Measurements from ENCODE around the gene DPY19L3.
"Not testable (repeated sequence)": the region's sequence is repeated elsewhere in the genome, so short reads cannot be mapped to it uniquely, and the experiment has no call there.

DPY19L3 gene

DNA sequence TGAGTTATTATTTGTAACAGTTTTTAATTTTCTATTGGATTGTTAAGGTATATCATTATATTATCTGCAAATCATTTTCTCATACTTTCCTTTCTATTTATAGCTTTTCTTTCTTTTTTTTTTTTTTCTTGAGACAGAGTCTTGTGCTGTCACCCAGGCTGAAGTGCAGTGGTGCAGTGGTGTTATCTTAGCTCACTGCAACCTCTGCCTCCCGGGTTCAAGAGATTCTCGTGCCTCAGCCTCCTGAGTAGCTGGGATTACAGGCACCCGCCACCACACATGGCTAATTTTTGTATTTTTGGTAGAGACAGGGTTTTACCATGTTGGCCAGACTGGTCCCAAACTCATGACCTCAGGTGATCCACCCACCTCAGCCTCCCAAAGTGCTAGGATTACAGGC lies 31.2 kb upstream of the DPY19L3 start:
- H3K9me3 Mint-ChIP-seq, H3K4me3 Mint-ChIP-seq, H3K4me1 Mint-ChIP-seq, H3K27me3 Mint-ChIP-seq, H3K27ac Mint-ChIP-seq, ATAC-seq: not testable (repeated sequence)
- H3K36me3 Mint-ChIP-seq = peaks cover 65% of the 10 kb centered on the region

DNA sequence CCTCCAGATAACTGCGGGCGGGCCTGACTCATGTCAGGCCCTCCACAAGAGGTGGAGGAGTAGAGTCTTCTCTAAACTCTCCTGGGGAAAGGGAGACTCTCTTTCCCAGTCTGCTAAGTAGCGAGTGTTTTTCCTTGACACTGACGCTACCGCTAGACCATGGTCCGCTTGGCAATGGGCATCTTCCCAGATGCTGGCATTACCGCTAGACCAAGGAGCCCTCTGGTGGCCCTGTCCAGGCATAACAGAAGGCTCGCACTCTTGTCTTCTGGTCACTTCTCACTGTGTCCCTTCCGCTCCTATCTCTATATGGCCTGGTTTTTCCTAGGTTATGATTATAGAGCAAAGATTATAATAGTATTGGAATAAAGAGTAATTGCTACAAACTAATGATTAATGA lies 28.5 kb upstream of the DPY19L3 start:
- H3K4me1 Mint-ChIP-seq, H3K27me3 Mint-ChIP-seq, H3K4me3 Mint-ChIP-seq, H3K9me3 Mint-ChIP-seq, H3K27ac Mint-ChIP-seq, ATAC-seq: not testable (repeated sequence)
- H3K36me3 Mint-ChIP-seq = peaks cover 61% of the 10 kb centered on the region

DNA sequence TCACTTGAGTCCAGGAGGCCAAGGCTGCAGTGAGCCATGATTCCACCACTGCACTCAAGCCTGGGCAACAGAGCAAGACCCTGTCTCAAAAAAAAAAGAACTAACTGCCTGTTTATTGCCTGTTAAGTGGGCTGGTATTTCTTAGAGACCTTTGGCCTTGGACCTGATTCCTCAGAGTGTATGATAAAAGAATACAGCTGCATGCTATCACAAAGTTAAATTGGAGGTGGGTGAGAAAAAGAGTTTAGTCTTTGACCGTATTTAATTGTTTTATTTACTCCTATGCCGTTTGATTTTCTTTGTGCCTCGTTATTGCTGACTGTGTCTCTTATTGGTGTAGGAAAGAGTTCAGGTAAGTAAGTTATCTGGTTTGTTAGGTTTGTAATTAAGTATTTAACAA lies 25.3 kb upstream of the DPY19L3 start:
- no peak for ATAC-seq
- no peaks in the 10 kb centered on the region for H3K9me3 Mint-ChIP-seq
- no peak overlapping the region for H3K4me3 Mint-ChIP-seq
- peaks cover 46% of the 10 kb centered on the region for H3K36me3 Mint-ChIP-seq
- no peaks in the 10 kb centered on the region for H3K4me1 Mint-ChIP-seq
- H3K27ac Mint-ChIP-seq = peak overlapping the region; percentile 42
- no peaks in the 10 kb centered on the region for H3K27me3 Mint-ChIP-seq

DNA sequence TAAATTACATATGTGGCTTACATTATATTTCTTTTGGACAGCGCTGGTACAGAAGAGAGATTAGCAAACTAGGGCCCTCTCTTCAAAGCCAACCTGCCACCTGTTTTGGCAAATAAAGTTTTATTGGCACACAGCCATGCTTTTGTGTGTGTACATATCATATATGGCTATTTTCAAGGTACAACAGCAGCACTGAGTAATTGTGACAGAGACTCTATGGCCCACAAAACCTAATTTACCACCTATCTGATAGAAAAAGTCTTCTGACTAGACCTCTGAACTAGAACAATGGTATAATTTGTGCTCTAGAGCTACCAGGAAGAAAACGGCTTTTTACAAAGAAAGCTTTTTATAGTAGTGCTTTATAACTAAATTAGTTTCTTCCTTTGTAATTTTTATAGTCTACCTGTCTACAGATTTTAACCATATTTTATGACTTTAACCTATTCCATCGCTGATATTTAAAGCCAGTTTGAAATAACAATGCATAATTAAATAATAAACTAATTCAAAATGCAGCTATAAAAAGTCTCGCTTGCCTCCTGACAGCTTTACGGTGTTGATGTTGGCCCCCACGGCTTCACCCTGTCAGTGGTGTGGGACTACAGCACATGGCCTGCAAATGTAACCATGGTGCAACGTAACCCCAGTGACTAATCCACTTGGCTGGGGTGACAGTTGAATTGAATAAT lies 17.7 kb upstream of the DPY19L3 start:
- Mint-ChIP-seq H3K9me3 (no peaks in the 10 kb centered on the region), H3K36me3 (peaks cover 9% of the 10 kb centered on the region), H3K27ac (no peak overlapping the region), H3K4me3 (no peak overlapping the region), H3K4me1 (no peaks in the 10 kb centered on the region), H3K27me3 (no peaks in the 10 kb centered on the region)
- ATAC-seq = no peak

DNA sequence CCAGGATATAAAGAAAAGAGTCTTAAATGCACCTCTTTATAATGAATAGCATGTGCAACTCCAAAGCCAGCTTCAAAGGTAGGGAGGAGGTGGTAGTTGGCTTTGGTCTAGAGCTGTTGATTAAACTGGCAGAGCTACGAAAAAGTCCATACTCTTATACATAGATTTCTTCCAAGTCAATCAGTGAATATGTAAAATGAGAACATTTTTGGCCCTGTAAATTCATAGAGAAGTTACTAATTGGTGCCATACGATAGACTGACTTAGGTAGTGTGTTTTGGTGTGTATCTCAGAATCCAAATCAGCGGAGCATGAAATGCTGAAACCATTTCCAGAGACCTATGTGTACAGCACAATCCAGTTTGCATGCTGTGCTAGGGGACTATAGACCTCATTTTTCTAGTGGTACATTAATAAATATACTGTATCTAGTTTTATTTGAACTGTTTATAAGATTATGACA lies 17.1 kb upstream of the DPY19L3 start:
- H3K4me1 Mint-ChIP-seq = no peaks in the 10 kb centered on the region
- H3K27me3 Mint-ChIP-seq = no peaks in the 10 kb centered on the region
- no peaks in the 10 kb centered on the region for H3K9me3 Mint-ChIP-seq
- peaks cover 6% of the 10 kb centered on the region for H3K36me3 Mint-ChIP-seq
- H3K27ac Mint-ChIP-seq = no peak overlapping the region
- ATAC-seq = no peak
- H3K4me3 Mint-ChIP-seq = no peak overlapping the region

DNA sequence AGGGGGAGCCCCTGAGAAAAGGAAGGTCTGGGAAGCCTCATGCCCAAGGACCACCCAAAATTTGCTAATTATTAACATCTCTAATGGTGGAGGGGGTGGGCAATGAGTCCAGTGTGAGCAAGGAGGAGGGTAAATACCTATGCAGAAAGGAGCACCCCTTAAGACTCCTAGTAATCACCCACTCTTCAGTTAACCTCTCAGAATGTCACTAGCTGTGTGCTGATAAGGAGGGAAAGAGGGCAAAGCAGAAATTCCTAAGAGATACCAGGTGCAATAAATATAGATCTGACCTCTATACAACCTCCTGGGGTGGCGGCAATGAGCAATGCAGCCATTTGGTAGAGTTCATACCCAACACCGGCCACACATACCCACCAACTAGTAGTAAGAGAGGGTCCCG lies 12.7 kb upstream of the DPY19L3 start:
- Mint-ChIP-seq H3K9me3 (no peaks in the 10 kb centered on the region), H3K4me1 (peaks cover 6% of the 10 kb centered on the region), H3K36me3 (peaks cover 12% of the 10 kb centered on the region), H3K27me3 (no peaks in the 10 kb centered on the region), H3K27ac (no peak overlapping the region), H3K4me3 (no peak overlapping the region)
- ATAC-seq = no peak

DNA sequence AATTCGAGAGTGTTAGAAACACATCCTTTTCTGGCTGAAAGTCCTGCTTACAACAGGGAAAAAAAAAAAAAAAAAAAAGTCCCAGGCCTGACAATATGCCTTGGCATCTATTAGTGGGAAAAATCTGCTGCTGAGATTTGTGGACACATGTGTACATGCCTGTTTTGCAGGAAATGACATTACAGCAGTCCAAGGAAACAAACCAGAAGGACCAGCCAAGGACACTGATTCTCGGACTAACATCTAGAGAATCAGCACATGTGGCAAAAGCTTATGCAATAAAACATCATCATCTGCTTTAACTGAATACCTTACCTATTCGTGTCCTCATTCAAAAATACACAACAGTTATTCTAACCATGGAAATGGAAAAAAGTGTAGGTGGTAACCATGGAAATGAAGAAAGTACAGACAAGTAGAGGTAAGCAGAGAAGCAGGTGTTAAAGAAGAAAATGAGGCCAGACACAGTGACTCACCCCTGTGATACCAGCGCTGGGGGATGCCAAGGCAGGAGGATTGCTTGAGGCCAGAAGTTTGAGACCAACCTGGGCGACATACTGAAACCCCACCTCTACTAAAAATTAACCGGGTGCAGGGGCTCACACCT lies 9.4 kb upstream of the DPY19L3 start:
- Mint-ChIP-seq H3K36me3 (peaks cover 12% of the 10 kb centered on the region), H3K27me3 (no peaks in the 10 kb centered on the region), H3K27ac (no peak overlapping the region), H3K4me1 (peaks cover 6% of the 10 kb centered on the region), H3K4me3 (no peak overlapping the region), H3K9me3 (no peaks in the 10 kb centered on the region)
- ATAC-seq = no peak

DNA sequence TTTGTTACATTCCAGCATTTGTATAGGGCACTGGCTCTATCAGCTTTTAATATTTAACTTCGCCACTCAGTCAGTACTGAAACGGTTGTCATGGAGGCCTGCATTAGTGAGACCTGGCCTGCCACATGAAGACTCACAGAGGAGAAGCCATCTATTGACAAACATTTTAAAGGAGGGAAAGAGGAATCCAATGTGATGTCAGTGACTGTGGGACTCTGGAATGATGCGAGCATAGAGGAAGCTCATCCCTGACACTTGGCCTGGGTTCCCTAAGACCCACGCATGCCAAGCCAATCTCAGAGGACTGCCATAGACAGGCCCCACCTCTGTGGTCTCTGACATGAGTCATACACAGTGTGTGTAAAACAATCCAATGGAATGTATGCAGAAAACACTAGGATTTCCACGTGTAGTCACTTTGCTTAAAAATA lies 7.9 kb upstream of the DPY19L3 start:
- no peak overlapping the region for H3K4me3 Mint-ChIP-seq

DNA sequence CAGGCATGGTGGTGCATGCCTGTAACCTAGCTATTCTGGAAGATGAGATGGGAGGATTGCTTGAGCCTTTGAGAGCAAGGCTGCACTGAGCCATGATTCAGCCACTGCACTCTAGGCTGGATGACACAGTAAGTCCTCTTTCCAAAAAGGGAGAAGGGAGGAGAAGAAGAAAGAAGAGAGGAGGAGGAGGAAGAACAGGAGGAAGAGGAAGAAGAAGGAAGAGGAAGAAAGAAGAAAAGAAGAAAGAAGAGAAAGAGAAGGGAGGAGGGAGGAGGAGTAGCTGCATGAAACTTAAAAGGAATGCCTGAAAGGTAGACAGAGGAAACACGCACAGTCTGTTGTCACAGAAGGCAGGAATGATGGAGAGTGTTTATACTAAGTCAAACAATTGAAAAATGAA lies 3.6 kb upstream of the DPY19L3 start:
- ATAC-seq = no peak
- H3K4me3 Mint-ChIP-seq = no peak overlapping the region

More for the DNA sequence above, 7.9 kb upstream of the DPY19L3 start:
- H3K4me1 Mint-ChIP-seq = peaks cover 6% of the 10 kb centered on the region
- no peak overlapping the region for H3K27ac Mint-ChIP-seq
- H3K9me3 Mint-ChIP-seq = no peaks in the 10 kb centered on the region
- H3K27me3 Mint-ChIP-seq = no peaks in the 10 kb centered on the region
- H3K36me3 Mint-ChIP-seq = peaks cover 12% of the 10 kb centered on the region
- no peak for ATAC-seq

DNA sequence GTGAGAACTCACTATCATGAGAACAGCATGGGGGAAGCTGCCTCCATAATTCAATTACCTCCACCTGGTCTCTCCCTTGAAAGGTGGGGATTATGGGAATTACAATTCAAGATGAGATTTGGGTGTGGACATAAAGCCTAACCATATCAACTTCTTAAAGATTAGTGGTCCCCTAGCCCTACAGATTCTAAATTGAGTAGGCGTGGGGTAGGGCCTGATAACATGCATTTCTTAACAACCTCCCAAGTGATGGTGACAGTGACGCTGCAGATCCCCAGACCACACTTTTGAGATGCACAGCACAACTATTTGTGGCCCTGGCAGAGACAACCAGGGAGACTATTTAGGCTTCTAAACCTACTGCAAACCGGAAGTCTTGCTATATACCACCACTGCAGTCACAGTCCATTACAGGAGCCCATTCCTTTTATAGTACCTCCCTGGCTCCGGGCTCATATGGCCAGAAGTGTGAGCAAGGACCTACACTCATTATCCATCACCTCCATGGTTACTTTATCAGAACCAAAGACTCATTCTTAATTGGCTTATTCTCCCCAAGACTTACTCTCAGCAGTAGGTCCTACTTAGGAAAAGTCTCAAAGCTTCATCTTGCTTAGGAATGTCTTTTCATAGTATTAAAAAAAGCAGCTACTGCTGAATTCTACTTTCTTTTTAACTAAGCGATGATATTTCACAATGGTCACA lies 2.1 kb upstream of the DPY19L3 start:
- no peak for ATAC-seq
- H3K4me3 Mint-ChIP-seq = peak overlapping the region; percentile 90
- peaks cover 8% of the 10 kb centered on the region for H3K4me1 Mint-ChIP-seq
- H3K27me3 Mint-ChIP-seq = no peaks in the 10 kb centered on the region
- H3K36me3 Mint-ChIP-seq = no peaks in the 10 kb centered on the region
- H3K27ac Mint-ChIP-seq = no peak overlapping the region
- no peaks in the 10 kb centered on the region for H3K9me3 Mint-ChIP-seq

More for the DNA sequence above, 3.6 kb upstream of the DPY19L3 start:
- no peaks in the 10 kb centered on the region for H3K9me3 Mint-ChIP-seq
- no peak overlapping the region for H3K27ac Mint-ChIP-seq
- no peaks in the 10 kb centered on the region for H3K27me3 Mint-ChIP-seq
- peaks cover 6% of the 10 kb centered on the region for H3K4me1 Mint-ChIP-seq
- no peaks in the 10 kb centered on the region for H3K36me3 Mint-ChIP-seq

DNA sequence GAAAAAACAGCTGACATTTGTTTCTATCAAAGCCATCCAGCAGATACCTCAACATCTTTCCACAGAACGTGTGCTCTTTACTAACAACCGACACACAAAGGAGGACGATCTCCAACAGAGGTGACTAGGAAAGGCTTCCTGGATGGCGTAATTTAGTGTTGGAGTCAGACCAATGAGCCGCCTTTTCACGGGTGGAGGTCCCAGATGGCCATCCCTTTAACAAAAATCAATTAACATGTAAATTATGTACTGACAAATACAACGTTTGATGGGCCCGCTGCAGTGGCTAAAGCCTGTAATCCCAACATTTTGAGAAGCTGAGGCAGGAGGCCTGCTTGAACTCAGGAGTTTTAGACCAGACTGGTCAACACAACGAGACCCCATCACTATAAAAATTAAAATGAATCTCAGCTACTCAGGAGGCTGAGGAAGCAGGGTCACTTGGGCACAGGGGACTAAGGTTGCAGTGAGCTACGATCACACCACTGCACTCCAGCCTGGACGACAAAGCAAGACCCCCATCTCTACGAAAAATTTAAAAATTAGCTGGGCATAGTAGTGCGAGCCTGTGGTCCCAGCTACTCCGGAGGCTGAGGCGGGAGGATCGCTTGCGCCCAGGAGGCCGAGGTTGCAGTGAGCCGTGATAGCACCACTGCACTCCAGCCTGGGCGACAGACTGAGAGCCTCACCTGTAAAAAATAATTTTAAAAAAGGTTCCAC lies 1.2 kb upstream of the DPY19L3 start:
- peak overlapping the region; percentile 92 for H3K27ac Mint-ChIP-seq
- H3K36me3 Mint-ChIP-seq = no peaks in the 10 kb centered on the region
- H3K4me1 Mint-ChIP-seq = peaks cover 8% of the 10 kb centered on the region
- no peaks in the 10 kb centered on the region for H3K27me3 Mint-ChIP-seq
- ATAC-seq = no peak
- H3K9me3 Mint-ChIP-seq = no peaks in the 10 kb centered on the region
- peak overlapping the region; percentile 90 for H3K4me3 Mint-ChIP-seq

DNA sequence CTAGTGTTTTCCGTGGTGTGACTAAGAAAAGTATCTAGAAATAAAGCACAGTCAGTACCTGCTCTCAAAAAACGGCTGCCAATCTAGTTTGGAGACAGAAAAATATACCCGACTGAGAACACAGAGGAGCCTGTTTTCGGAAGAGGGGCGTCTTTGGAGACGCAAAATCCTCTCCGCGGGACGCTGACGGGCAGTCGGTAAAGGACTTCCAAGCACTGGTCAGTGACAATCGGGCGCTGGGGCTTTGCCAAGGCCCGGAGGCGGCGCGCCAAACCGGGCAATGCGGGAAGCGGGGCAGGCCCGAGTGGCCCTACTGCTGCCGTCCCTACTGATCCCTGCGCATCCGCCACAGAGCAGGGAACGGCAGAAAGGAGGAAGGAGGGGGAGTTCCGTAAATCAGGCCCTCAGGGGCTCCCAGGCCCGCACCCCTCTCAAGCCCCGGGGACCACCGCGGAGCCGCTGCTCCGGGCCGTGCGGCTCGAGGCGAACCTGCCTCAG lies 588 bp upstream of the DPY19L3 start:
- no peak for ATAC-seq
- peak overlapping the region; percentile 90 for H3K4me3 Mint-ChIP-seq
- no peaks in the 10 kb centered on the region for H3K27me3 Mint-ChIP-seq
- peak overlapping the region; percentile 92 for H3K27ac Mint-ChIP-seq
- H3K9me3 Mint-ChIP-seq = no peaks in the 10 kb centered on the region
- H3K36me3 Mint-ChIP-seq = no peaks in the 10 kb centered on the region
- peaks cover 8% of the 10 kb centered on the region for H3K4me1 Mint-ChIP-seq

DNA sequence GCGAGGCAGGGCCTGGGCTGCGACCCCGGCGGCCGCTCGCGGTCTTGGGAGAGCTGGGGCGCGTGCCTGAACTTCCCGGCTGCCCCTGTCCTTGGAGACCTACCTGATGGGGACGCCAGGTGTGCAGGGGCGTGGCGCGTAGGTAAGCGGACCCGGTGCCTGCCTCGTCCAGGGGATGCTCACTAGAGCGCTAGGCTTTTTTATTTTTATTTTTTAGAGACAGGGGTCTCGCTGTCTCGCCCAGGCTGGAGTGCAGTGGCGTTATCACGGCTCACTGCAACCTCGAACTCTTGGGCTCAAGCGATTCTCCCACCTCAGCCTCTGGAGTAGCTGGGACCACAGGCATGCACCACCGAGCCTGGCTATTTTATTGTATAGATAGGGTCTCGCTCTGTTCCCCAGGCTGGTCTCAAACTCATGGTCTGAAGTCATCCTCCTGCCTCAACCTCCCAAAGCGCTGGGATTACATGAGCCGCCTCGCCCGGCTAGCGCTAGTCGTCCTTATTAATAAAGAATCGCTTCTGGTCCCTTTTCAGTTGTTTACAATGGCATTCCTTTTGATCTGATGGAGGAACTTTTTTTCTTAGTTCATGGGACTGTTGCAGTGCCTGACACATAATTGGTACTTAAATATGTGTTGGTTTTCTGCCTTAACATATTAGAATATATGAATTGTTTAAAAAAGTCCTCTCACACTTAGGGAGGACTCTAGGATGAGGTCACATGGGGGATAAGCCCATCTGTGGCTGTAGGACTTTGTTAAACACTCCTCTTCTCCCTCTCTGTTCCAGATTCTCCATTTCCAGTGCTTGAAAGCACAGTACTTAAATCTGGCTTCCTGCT lies 812 bp downstream of the DPY19L3 start:
- H3K36me3 Mint-ChIP-seq = peaks cover 5% of the 10 kb centered on the region
- H3K27ac Mint-ChIP-seq = peak overlapping the region; percentile 92
- H3K4me3 Mint-ChIP-seq = peak overlapping the region; percentile 79
- ATAC-seq = no peak
- no peaks in the 10 kb centered on the region for H3K27me3 Mint-ChIP-seq
- peaks cover 8% of the 10 kb centered on the region for H3K4me1 Mint-ChIP-seq
- H3K9me3 Mint-ChIP-seq = no peaks in the 10 kb centered on the region

Data from stimulated activated memory B cell treated with anti-CD40 and anti-IgM and Interleukin-4, amounts not matched to agents 10 μg/mL and 1 μg/mL and 100 μg/mL, for 72 hours (primary cell).